NCI-H2029 (cell line): ENCODE measurements around the gene NANOS2.

ENCODE experiments used
- DNase-seq: peaks from one replicate; lab custom pipeline; 2025; lab: John Stamatoyannopoulos, UW

Gene NANOS2

GRCh38 chr19:45913874-45914830, at the start of gene NANOS2:
NANOS2 (minus strand) TSS chr19:45914778; CDS start chr19:45914693, 85 bp downstream.
- no peak for DNase-seq

- no peak for DNase-seq
Measured at GRCh38 chr19:45962021-45962420, 47.4 kb upstream of the NANOS2 start.

GRCh38 chr19:45960595-45961235, 46.1 kb upstream of the NANOS2 start:
- no peak for DNase-seq

- no peak for DNase-seq
Measured at GRCh38 chr19:45959517-45960025, 45.0 kb upstream of the NANOS2 start.

- DNase-seq = no peak
Measured at GRCh38 chr19:45958769-45959516, 44.4 kb upstream of the NANOS2 start.

GRCh38 chr19:45958320-45958719, 43.7 kb upstream of the NANOS2 start:
- DNase-seq = no peak

GRCh38 chr19:45955905-45956608, 41.5 kb upstream of the NANOS2 start:
- no peak for DNase-seq

- no peak for DNase-seq
Measured at GRCh38 chr19:45954156-45954555, 39.6 kb upstream of the NANOS2 start.

- DNase-seq = no peak
Measured at GRCh38 chr19:45953676-45954075, 39.1 kb upstream of the NANOS2 start.

GRCh38 chr19:45952686-45953505, 38.3 kb upstream of the NANOS2 start:
- DNase-seq = peak; percentile 81

- DNase-seq = no peak
Measured at GRCh38 chr19:45952341-45952685, 37.7 kb upstream of the NANOS2 start.

- DNase-seq = no peak
Measured at GRCh38 chr19:45947926-45948325, 33.3 kb upstream of the NANOS2 start.

GRCh38 chr19:45940515-45940805, 25.9 kb upstream of the NANOS2 start:
- no peak for DNase-seq

- DNase-seq = no peak
Measured at GRCh38 chr19:45939792-45940514, 25.4 kb upstream of the NANOS2 start.

- DNase-seq = no peak
Measured at GRCh38 chr19:45938733-45939319, 24.2 kb upstream of the NANOS2 start.

GRCh38 chr19:45935267-45935666, 20.7 kb upstream of the NANOS2 start:
- no peak for DNase-seq

GRCh38 chr19:45934551-45935230, 20.1 kb upstream of the NANOS2 start:
- DNase-seq = no peak

- DNase-seq = no peak
Measured at GRCh38 chr19:45933759-45934158, 19.2 kb upstream of the NANOS2 start.

GRCh38 chr19:45931055-45931454, 16.5 kb upstream of the NANOS2 start:
- no peak for DNase-seq
